HG02759 (cell line): ENCODE data around the gene SSH2.
A peak's percentile ranks its signal among the peaks of the same experiment; 100 is the strongest.

Experiments used
- ATAC-seq: cut with Tn5 transposase; IDR thresholded peaks from one replicate; pipeline ENCODE4 v1.9.1; 2021; ENCODE audit warnings: mild to moderate bottlenecking, moderate library complexity; ENCODE audit not compliant: unreplicated experiment

Gene SSH2

DNA sequence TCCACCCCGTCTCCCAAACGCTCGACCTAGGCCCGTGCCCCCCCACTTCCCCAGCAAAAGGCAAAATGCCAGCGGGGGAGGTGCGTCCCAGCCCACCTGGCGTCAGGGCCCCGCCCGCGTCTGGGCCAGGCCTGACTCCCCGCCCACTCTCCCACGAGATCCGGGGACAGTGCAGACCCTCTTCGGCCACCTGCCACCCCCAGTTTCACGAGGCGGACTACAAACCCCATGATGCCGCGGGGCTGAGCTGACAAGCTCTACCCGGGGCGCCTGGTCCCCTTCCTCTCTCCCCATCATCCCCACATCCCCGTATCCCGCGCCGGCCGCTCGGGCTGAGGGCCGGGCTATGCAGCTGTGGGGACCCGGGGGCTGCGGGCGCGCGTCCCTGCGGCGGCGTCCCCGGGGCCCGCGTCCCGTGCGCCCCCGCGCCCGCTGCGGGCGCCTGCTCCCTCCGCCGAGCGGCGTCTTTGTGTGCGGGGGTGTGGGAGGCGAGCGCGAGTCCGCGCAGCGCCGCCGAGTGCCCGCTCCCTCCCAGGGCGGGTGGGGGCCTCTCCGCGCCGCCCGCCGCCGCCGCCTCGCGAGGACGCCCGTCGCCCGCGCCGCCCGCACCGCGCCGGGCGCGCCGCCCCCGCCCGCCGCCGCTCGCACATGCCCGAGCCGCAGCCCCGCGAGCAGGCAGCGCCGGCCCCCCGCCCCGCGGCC is 337.0 kb downstream of the SSH2 start, which contains the start of gene ANKRD13B:
Gene ANKRD13B, plus strand, starts transcription at position 283 of the 702 bp plus-strand sequence. CDS start 490 bp downstream, outside the sequence.
- ATAC-seq, result no peak

DNA sequence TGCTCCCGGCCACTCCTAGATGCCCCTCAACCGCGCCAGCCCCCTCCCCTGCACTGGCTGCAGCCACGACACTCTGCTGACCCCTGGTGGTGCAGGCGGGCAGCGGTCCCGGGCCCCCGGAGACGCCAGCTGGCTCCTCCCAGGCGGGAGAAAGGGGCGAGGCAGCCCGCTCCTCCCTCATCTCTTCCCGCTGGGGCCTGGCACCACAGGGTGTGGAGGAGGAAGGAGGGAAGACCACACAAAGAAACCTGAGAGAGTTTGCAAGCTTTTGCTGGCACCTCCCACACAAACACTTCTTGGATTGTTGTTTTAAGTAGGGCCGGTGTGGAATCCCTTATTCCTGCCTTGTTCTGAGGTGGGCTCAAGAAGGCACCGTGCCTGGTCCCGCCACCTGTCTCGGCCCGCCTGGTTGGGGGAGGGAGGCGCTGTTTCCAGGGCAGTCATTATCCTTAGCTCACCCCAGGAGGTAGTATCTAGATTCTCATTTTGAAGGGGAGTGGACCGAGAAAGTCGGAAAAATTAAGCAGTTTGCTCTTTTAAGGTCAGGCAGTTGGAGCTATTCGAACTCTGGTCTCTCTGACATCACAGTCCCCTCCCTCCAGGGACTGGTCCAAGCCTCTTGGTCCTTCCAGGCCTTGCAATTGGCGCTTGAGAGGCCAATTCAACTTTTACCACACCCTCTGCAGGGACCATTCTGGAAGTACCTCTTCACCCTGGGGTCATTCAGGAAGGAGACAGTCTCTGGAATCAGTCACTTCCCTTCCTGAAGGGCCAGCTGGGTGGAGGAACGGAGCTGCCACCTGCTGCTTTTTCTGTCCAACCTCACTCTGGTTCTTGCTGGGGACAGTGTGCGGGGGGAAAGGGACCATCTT is 338.1 kb downstream of the SSH2 start:
- ATAC-seq, result no peak

DNA sequence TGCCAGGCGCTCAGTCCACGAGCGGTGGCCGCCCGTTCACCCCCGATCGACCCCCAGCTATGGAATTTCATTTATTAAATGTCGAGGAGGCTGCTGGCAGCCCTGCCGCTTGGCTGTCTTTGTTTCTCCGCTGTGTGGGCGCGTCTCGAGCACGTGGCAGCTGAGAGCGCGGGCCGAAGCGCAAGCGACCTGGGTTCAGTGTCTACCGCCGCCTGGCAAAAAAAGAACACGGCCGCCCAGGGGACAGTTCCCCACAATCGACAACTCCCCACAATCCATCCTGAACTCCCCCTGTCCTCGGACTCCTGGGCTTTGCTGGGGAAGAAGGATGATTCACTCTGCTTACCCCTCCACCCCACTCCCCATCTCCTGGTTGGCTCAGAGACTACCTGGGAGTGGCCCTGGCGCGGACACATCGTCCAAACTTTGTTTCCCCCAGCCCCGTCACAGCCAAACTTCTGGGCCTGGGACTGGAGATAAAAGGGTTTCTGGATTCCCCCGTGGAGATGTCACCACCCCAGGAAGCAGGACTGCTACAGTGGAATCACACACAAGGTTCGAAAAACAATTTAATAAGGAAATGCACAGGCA is 338.8 kb downstream of the SSH2 start:
- no peak for ATAC-seq

DNA sequence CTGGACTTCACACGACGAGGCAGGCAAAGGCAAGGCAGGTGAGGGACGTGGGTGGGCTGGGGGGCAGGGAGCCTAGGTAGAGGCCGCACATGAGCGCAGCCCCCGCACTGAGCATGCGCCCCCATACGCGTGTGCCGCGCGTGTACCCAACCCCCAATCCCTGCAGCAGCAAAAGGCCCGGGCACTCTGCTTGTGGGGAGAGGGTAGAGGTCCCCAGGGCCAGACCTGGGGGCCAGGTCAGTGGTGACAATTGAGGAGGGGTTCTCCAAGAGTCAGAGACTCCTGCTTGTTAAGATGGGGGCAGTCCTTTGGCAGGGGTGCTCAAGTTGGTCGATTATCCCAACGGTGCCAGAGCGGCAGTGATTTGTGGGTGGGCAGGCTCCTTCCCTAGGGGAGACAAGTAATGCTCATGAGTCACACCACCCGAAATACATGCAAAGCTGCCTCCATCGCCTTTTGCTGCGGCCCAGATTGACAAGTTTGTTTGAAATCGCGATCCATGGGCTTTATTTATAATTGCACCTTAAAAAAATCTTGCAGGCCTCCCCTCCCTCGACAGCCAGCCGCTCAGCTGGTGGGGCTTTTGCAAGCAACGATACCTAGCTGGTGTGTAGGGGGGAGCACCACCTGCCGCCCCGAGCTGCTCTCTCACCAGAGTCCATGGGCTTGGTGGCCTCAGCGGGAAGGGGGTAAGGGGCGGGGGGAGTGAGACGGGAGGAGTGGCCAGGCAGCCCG is 339.4 kb downstream of the SSH2 start:
- no peak for ATAC-seq

DNA sequence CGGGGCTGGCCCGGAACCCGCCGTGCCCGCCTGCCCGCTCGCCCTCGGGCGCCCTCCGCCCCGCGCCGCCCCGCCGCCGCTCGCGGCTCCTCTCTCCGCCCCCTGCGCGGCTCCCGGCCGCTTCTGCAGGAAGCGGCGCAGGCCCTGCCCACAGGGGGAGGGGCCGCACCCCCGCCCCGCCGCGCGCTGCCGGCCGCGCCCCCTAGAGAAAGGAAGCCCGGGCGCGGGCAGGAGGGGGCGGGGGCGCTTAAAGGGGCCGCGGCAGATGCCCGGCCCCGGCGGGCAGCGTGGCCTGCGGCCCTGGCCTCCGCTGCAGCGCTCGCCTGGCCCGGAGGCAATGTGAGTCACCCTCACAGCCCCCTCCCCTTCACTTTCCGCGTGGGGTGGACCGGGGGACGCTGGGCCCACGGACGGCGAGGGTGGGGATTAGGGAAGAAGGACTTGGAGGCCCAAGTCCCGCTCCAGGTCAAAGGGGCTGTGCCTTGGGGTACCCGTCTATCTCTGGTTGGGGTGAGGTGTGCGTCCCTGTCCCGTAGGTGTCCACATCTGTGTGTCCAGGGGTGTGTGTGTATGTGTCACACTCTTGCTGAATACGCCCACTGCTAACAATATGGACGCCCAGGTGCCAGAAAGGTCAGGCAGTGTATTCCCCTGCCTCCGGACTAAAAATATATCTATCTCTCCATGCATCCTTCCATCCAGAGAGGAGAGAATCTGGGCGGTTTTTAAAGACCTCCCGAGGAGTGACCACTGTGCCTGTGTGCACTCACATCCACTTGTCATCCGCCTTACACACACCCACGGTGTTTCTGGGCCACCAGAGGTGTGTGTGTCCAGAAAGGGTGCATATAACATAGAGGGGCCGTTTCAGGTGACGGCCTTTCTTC is 340.3 kb downstream of the SSH2 start, which contains the start of gene GIT1:
Gene GIT1, minus strand, starts transcription at position 125 of the 887 bp plus-strand sequence. CDS start 270 bp downstream, outside the sequence.
- peak; percentile 74 for ATAC-seq

DNA sequence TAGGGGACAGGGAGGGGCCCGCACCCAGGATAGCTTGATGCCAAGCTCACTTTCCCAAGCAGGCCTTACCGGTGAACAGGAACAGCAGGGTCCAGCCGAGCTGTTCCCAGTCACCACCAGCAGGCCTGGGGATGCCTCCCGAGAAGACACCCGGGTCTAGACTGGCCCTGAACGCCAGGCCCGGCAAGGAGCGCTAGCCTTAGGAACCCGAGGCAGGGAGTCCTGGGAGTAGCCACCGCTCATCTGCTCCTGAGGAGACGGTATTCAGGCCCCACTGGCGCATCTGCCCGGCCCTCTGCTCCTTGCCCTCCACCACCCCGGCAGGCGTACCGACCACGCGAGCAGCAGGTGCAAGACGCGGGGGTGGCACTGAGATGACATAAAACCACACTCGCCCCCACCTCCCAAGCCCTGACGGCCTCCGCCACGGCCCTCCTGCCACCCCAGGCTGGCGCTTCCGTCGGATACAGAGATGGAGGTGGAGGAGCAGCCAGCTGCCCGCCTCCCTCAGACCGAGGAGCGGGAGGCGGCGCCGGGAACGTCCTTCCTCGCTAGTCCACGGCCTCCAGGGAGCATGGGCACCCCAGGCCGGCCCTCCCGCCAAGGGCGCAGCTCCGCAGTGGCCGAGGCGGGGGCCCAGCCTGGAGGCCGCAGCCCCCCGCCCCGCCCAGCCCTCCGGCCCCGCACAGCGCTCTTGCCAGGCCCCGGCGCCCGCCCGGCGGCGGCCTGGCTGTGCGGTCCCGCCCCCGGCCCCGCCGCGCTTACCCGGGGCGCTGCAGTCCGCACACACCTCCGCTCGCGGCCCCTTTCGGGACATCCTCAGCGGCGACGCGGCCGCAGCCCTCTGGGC is 341.2 kb downstream of the SSH2 start:
- peak; percentile 28 for ATAC-seq

DNA sequence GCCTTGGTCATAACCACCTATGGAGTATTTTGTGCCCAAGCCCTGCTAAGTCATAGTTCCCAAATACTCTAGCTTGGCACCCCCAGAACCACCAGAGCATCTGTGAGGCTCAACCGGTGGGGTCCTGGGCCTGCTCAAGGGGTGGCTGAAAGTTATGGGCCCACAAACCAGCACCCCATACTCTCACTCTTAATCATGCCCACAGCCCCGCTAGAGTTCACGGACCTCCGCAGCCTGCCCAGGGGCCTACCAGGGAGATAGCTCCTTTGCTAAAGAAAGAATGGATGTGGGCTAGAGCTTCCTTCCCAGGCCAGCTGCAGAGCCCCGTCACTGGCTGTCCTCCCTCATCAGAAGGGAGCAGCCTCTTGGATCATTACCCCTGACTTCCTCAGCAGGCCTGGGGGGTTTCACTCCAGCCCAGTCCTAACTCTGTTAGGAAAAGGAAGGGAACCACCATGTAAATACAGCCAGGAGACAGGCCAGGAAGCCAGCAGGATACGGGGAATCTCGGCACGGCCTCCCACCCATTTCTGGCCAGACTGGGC is 341.9 kb downstream of the SSH2 start:
- no peak for ATAC-seq

DNA sequence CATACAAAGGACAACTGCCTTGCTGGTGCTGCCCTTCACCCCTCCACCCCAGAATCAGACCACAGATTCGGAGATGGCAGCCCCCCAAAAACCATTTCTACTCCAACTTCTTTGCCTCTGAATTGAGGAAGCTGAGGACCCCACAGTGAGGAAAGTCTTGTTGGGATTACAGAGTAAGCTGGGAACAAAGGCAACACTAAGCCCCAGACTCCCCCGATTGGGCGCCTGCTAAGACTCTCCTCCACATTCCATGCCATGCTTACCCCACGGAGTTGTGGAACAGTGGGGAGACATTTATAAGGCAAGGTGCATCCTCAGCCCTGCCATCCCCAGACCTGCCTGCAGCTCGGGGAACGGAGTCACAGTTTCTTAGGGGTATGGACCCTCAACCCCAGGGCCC is 342.4 kb downstream of the SSH2 start:
- no peak for ATAC-seq

DNA sequence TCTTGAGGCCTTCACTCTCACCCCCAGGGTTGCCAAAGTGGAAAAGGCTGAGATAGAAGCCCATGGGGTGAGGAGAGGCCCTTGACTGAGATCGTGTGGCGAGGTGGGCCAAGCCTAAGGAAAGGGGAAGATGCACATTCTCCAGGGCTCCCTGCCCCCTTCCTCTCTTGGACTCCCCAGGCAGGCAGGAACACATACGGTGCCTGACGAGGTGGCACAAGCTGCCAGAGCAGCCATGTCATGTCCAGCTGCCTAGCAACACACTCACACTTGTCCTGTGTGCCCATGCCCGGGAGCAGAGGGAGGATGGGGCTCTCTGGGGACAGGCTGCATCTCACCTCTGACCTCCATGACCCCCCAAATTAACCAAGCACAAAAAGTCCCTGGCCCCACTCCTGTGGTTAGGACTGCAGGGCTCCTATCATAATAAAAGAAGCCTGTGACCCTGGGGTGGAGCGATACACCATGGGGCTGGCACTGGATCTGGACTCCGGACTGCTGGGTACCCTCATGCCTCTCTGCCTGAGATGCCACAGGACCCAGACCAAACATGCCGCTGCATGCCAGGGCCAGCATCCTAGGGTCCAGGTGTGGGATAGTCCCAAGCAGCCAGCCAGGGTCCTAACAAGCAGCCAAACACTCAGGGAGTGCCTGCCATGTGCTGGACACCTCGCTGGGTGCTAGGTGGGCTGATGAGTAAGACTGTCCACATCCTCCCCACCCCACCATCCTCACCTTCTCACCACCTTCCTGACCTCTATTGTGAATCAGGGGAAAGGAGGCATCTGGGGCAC is 343.2 kb downstream of the SSH2 start:
- ATAC-seq, result no peak

DNA sequence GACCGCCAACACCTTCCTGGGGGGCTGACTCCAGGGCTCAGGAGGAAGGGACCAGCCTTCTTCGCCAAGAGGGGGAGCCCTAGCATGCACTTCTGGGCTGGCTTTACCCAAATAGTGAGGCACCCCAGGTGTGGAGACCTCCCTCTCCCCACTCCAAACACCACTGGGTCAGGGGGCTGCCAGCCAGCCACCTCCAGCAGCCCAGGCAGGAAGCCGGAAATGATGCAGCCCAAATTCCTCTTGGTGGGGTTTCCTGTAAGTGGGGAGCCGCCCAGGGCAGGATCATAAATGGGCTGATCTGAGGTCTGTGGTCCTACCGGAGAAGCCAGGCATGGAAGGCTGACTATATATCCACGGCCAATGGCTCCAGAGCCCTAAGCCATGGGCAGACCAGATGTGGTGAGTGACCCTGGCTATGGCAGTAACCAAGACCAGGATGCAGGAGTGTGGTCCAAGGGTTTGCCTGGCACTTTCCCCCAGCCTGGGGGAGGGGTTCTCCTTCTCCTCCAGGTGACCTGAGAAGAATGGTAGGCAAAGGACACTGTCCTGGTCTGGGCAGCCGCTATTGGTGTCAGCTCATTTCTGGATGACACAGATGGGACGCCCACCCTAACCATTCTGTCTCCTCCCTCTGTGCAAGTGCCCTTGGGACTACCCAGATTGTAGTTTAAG is 344.8 kb downstream of the SSH2 start:
- ATAC-seq, result no peak

DNA sequence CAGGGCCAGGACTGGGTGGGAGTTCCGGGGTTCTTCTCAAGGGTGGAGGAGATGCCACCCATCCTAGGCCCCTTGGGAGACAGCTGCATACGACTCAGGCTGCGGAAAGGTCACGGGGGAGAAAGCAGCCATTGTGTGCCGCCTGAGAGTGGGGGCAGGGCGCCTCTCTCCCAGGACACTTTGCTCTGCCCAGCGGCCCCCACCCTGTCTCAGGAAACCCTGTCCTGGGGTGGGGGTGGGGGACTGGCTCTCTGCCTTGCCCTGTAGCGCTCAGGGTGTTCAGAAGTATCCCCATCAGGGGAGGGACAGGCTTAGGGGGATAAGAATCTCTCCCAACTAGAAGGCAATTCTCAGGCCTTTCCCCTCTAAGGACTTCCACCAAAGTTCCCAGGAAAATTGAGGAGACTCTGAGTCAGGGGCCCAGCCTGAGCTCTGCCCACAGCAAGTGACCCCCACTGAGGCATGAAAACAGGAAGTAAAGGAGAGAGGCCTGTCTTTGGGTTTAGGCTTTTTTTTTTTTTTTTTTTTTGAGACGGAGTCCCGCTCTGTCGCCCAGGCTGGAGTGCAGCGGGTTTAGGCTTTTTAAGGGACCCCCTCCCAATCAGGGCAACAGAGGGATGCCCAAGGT is 345.5 kb downstream of the SSH2 start:
- no peak for ATAC-seq

DNA sequence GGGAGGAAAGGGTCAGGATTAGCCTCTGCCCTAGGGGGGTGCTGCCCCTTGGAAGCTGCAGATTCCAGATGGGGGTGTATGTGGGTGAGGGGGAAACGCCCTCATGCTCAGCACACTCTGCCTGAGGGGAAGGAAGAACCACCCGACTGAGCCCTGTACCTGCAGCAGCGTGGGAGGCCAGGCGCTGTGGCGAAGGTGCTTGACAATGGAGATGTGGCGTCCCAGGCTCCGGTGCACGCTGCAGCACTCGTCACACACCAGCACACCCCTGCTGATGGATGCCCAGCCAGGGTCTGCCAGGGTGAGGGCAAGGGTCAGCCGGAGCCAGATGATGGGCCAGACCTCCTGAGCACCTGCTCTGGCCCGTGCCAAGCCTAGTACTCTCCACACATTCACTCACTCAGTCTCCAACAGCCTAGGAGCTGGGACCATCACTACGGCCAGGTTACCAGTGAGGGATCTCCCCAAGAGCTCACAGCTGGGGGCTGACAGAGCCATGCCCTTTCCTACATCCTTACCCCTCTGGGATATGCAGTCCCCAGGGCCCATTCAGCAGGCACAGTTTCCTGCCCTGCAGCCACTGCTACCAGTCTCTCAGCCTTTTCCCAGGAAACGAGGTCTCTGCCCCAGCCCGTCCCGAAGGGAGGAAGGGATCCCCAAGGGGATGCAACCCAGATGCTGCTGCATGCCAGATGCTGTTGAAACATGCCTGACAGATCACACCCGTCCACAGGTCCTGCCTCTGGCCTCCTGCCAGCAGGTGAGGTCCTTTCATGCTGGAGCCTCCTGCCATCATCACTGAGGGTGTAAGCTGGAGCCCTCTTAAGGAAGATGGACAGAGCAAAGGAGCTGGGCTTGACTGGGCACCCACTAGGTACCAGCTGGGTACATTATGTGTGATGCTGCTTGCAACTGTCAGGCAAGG is 346.4 kb downstream of the SSH2 start:
- ATAC-seq, result no peak

DNA sequence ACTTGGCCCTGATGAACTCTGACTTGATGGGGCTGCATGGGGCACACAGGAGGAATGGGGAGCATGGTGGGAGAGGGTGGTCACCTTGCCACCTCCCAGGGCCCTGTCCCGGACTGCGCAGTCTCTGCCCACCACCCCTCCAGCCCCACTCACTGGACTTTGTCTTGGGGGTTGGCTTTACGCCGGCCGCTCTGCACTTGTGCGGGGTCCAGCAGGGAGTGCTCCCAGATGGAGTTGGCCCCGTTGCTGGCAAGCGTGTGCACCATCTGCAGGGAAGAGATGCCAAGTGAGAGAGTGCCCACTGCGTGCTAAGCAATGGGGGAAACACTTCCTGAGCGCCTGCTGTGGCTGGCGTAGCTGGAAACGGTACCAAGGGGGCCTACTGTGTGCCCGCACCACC is 347.3 kb downstream of the SSH2 start:
- no peak for ATAC-seq

DNA sequence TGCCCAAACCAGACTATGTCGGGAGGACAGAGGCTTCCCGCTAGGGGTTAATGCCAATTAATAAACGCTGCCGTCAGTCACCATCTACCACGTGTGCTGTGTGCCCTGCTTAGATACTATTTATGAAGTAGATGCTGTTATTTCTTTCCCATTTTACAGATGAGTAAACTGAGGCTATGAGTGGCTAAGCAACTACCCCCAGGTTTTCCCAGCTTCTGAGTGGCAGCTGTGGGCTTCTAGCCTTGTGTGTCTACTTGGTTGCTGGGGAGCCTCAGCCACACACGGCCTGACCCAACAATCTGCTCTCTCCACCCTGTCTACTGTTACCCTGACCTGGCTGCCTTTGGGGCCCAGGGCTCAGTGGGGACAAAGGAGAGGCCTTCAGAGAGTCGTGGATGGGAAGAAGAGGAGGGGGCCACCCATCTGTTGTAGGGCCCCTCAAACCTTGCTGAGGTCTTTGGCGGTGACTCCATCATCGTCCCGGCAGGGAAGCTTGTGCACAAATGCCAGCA is 347.7 kb downstream of the SSH2 start:
- ATAC-seq, result no peak

DNA sequence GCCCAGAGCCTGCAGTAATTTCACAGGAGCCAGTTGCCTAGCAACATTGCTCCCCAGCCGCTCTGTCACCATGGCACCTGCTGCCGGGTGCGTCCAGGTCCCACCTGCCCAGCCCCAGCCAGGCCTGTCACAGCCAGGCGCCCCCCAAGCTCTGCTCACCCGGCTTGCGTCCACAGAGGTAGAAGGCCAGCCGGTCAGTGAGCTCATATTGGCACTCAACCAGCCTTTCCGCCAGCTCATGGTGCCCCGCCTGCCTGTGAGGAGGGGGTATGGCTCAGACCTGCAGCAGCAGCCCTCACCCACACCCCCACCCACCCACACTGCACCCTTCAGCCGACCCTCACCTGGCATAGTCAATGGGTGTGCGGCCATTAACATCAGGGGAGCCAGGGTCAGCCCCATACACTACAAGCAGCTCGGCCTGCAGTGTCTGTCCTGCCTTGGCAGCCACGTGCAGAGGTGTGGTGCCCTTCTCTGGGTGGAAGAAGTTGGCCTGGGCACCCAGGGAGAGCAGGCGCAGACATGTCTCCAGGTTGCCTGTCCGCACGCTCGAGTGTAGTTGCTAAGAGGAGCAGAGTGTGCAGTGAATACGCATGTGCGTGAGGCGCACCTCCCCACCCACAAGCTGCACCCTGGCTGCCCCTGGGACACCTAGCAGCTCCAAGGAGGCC is 348.3 kb downstream of the SSH2 start:
- no peak for ATAC-seq
